Measurements from ENCODE around the gene WDR17. TPM values are rescaled to one million over a fixed set of nuclear protein-coding genes. Genes with fewer than 3 reads are reported as not detected.

Gene WDR17
- total RNA-seq, 1 donor from 2014 or later = 1.8 TPM

- peaks cover 2% of the 10 kb centered on the region for H3K9me3 Mint-ChIP-seq (ENCODE audit: unreplicated experiment)
- H3K4me1 Mint-ChIP-seq (ENCODE audit: low read depth, unreplicated experiment) = no peaks in the 10 kb centered on the region
- no peaks in the 10 kb centered on the region for H3K36me3 Mint-ChIP-seq (ENCODE audit: low read depth, unreplicated experiment)
- TF ChIP-seq, protein P1, sequence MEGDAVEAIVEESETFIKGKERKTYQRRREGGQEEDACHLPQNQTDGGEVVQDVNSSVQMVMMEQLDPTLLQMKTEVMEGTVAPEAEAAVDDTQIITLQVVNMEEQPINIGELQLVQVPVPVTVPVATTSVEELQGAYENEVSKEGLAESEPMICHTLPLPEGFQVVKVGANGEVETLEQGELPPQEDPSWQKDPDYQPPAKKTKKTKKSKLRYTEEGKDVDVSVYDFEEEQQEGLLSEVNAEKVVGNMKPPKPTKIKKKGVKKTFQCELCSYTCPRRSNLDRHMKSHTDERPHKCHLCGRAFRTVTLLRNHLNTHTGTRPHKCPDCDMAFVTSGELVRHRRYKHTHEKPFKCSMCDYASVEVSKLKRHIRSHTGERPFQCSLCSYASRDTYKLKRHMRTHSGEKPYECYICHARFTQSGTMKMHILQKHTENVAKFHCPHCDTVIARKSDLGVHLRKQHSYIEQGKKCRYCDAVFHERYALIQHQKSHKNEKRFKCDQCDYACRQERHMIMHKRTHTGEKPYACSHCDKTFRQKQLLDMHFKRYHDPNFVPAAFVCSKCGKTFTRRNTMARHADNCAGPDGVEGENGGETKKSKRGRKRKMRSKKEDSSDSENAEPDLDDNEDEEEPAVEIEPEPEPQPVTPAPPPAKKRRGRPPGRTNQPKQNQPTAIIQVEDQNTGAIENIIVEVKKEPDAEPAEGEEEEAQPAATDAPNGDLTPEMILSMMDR (IDR thresholded peaks at IDR 0.05; ENCODE audit: insufficient read depth, low read depth, low read length) = no peak
- TF ChIP-seq EZH2 (IDR thresholded peaks at IDR 0.05; ENCODE audit: insufficient read depth, low read length) = no peak
- H3K9me3 ChIP-seq (ENCODE audit: insufficient read depth, low read depth, low read length) = no peaks in the 10 kb centered on the region
- no peaks in the 10 kb centered on the region for H3K4me1 ChIP-seq (ENCODE audit: insufficient read depth, low read length)
- H3K79me2 ChIP-seq (ENCODE audit: insufficient read depth, low read length) = no peaks in the 10 kb centered on the region
- no peaks in the 10 kb centered on the region for H3K27me3 Mint-ChIP-seq (ENCODE audit: low read depth, unreplicated experiment)
- H3K4me3 Mint-ChIP-seq (ENCODE audit: unreplicated experiment) = no peak overlapping the region
- DNase-seq (ENCODE audit: low read depth) (no peak), FAIRE-seq (no peak)
- no peaks in the 10 kb centered on the region for H4K20me1 ChIP-seq (ENCODE audit: insufficient read depth, low read length)
- H3K4me2 ChIP-seq (ENCODE audit: low read length) = no peak overlapping the region
- no peaks in the 10 kb centered on the region for H3K27me3 ChIP-seq (ENCODE audit: insufficient read depth, low read length)
- H3K27ac Mint-ChIP-seq (ENCODE audit: unreplicated experiment) = no peak overlapping the region
- H3K36me3 ChIP-seq (ENCODE audit: insufficient read depth, low read length) = no peaks in the 10 kb centered on the region
- H3K27ac ChIP-seq (ENCODE audit: low read depth, low read length) = no peak overlapping the region
- H3K9ac ChIP-seq (ENCODE audit: low read length) = no peak overlapping the region
- H2AFZ ChIP-seq (ENCODE audit: low read depth, low read length) = no peak overlapping the region
- no peak overlapping the region for H3K4me3 ChIP-seq (ENCODE audit: insufficient read depth, low read depth, low read length)
These were observed 28.9 kb upstream of the WDR17 start for GRCh38 chr4:176036585-176037205.

DNA sequence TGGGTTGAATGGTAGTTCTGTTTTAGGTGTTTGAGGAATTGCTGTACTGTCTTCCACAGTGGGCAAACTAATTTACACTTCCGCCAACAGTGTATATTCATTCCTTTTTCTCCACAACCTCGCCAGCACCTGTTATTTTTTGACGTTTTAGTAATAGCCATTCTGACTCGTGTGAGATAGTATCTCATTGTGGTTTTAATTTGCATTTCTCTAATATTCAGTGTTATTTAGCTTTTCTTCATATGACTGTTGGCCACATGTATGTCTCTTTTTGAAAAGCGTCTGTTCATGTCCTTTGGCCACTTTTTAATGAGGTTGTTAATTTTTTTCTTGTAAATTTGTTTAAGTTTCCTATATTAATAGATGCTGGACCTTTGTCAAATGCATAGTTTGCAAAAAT, 26.9 kb upstream of the WDR17 start:
- no peaks in the 10 kb centered on the region for H3K4me1 Mint-ChIP-seq (ENCODE audit: low read depth, unreplicated experiment)
- no peaks in the 10 kb centered on the region for H3K27me3 Mint-ChIP-seq (ENCODE audit: low read depth, unreplicated experiment)
- no peak overlapping the region for H3K27ac Mint-ChIP-seq (ENCODE audit: unreplicated experiment)
- DNase-seq (ENCODE audit: low read depth) = no peak
- no peaks in the 10 kb centered on the region for H3K36me3 Mint-ChIP-seq (ENCODE audit: low read depth, unreplicated experiment)
- H3K4me2 ChIP-seq (ENCODE audit: low read length) = no peak overlapping the region
- no peak overlapping the region for H3K9ac ChIP-seq (ENCODE audit: low read length)
- H3K36me3 ChIP-seq (ENCODE audit: insufficient read depth, low read length) = no peaks in the 10 kb centered on the region
- H4K20me1 ChIP-seq (ENCODE audit: insufficient read depth, low read length) = no peaks in the 10 kb centered on the region
- H3K9me3 ChIP-seq (ENCODE audit: insufficient read depth, low read depth, low read length) = no peaks in the 10 kb centered on the region
- H3K79me2 ChIP-seq (ENCODE audit: insufficient read depth, low read length) = no peaks in the 10 kb centered on the region
- no peak for FAIRE-seq
- no peak overlapping the region for H2AFZ ChIP-seq (ENCODE audit: low read depth, low read length)
- H3K4me3 ChIP-seq (ENCODE audit: insufficient read depth, low read depth, low read length) = no peak overlapping the region
- TF ChIP-seq, protein P1 (IDR thresholded peaks at IDR 0.05; ENCODE audit: insufficient read depth, low read depth, low read length) = no peak
- TF ChIP-seq EZH2 (IDR thresholded peaks at IDR 0.05; ENCODE audit: insufficient read depth, low read length) = no peak
- H3K9me3 Mint-ChIP-seq (ENCODE audit: unreplicated experiment) = peaks cover 2% of the 10 kb centered on the region
- H3K27ac ChIP-seq (ENCODE audit: low read depth, low read length) = no peak overlapping the region
- no peak overlapping the region for H3K4me3 Mint-ChIP-seq (ENCODE audit: unreplicated experiment)
- H3K4me1 ChIP-seq (ENCODE audit: insufficient read depth, low read length) = no peaks in the 10 kb centered on the region
- H3K27me3 ChIP-seq (ENCODE audit: insufficient read depth, low read length) = no peaks in the 10 kb centered on the region

- TF ChIP-seq, protein P1 (IDR thresholded peaks at IDR 0.05; ENCODE audit: insufficient read depth, low read depth, low read length) = no peak
- no peak for TF ChIP-seq EZH2 (IDR thresholded peaks at IDR 0.05; ENCODE audit: insufficient read depth, low read length)
- H3K79me2 ChIP-seq (ENCODE audit: insufficient read depth, low read length) = no peaks in the 10 kb centered on the region
These were observed 23.4 kb upstream of the WDR17 start for GRCh38 chr4:176042195-176042594.

More at GRCh38 chr4:176042195-176042594, 23.4 kb upstream of the WDR17 start:
- Histone ChIP-seq H3K27ac (ENCODE audit: low read depth, low read length) (no peak overlapping the region), H3K4me1 (ENCODE audit: insufficient read depth, low read length) (no peaks in the 10 kb centered on the region), H3K4me2 (ENCODE audit: low read length) (no peak overlapping the region), H4K20me1 (ENCODE audit: insufficient read depth, low read length) (no peaks in the 10 kb centered on the region), H3K4me3 (ENCODE audit: insufficient read depth, low read depth, low read length) (no peak overlapping the region), H3K36me3 (ENCODE audit: insufficient read depth, low read length) (no peaks in the 10 kb centered on the region), H3K27me3 (ENCODE audit: insufficient read depth, low read length) (no peaks in the 10 kb centered on the region), H3K9me3 (ENCODE audit: insufficient read depth, low read depth, low read length) (no peaks in the 10 kb centered on the region), H2AFZ (ENCODE audit: low read depth, low read length) (no peak overlapping the region), H3K9ac (ENCODE audit: low read length) (no peak overlapping the region)
- Mint-ChIP-seq H3K27ac (ENCODE audit: unreplicated experiment) (no peak overlapping the region), H3K27me3 (ENCODE audit: low read depth, unreplicated experiment) (peaks cover 3% of the 10 kb centered on the region), H3K4me1 (ENCODE audit: low read depth, unreplicated experiment) (peaks cover 7% of the 10 kb centered on the region), H3K4me3 (ENCODE audit: unreplicated experiment) (no peak overlapping the region), H3K9me3 (ENCODE audit: unreplicated experiment) (peaks cover 7% of the 10 kb centered on the region), H3K36me3 (ENCODE audit: low read depth, unreplicated experiment) (no peaks in the 10 kb centered on the region)
- DNase-seq (ENCODE audit: low read depth) = no peak
- FAIRE-seq = no peak
